NB4 (cell line): ENCODE data around the gene CD48.

Source experiments
- MYC ChIP-seq: IDR thresholded peaks from 2 replicates; pipeline ENCODE4 v1.6.1; 2011; ENCODE audit warnings: low read depth, low read length
- POLR2A ChIP-seq: IDR thresholded peaks from 2 replicates; pipeline ENCODE4 v1.6.1; 2011; ENCODE audit warnings: mild to moderate bottlenecking; ENCODE audit not compliant: insufficient read length; ENCODE audit errors: extremely low read depth
- TF ChIP-seq, protein P1 (sequence below): IDR thresholded peaks from one replicate; pipeline ENCODE4 v1.5.1; 2012; ENCODE audit warnings: low read depth, low read length
- TF ChIP-seq, protein P2 (sequence below): IDR thresholded peaks from 2 replicates; pipeline ENCODE4 v1.6.1; 2011; ENCODE audit warnings: low read depth, low read length

DNA sequence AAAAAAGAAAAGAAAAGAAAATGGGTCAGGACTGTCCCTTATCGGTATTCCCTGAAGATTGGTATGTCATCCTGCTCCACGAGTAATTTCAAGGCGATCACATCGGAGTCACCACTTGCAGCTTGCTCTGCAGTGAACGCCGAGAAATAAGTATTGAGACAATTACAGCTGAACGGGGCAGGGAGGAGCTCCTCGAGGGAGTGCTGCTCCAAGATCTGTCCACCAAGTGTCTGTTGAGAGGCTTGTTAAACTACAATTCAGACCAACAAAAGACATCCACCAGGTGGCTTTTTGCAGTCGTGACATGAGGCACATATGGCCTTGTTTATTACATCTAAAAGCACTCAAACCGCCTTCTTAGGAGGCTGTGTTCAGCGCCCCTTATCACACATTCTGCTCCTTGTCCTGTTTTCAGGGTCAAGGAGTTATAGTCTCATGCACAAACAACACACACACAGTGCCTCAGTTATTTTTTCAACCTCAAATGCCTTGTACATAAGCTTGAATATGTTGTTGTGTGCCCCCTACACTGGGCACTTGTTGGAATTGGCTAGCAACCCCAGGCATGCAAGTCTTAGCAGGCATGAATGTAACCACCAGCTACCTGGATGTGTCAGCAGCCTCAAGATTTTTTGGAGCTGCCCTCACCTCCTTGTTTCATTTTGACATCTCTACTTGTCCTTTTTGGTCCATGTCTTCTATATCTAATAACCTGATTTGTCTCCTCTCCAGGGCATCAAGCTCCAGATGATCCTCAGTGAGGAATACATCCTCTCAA, 13.0 kb upstream of the CD48 start:
- TF ChIP-seq, protein P1, sequence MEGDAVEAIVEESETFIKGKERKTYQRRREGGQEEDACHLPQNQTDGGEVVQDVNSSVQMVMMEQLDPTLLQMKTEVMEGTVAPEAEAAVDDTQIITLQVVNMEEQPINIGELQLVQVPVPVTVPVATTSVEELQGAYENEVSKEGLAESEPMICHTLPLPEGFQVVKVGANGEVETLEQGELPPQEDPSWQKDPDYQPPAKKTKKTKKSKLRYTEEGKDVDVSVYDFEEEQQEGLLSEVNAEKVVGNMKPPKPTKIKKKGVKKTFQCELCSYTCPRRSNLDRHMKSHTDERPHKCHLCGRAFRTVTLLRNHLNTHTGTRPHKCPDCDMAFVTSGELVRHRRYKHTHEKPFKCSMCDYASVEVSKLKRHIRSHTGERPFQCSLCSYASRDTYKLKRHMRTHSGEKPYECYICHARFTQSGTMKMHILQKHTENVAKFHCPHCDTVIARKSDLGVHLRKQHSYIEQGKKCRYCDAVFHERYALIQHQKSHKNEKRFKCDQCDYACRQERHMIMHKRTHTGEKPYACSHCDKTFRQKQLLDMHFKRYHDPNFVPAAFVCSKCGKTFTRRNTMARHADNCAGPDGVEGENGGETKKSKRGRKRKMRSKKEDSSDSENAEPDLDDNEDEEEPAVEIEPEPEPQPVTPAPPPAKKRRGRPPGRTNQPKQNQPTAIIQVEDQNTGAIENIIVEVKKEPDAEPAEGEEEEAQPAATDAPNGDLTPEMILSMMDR, result no peak
- TF ChIP-seq POLR2A, result no peak
- no peak for TF ChIP-seq MYC
- TF ChIP-seq, protein P2, sequence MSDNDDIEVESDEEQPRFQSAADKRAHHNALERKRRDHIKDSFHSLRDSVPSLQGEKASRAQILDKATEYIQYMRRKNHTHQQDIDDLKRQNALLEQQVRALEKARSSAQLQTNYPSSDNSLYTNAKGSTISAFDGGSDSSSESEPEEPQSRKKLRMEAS, result no peak
